Measurements from ENCODE around the gene PLA2G6.
"Not testable (repeated sequence)": the region's sequence is repeated elsewhere in the genome, so short reads cannot be mapped to it uniquely, and the experiment has no call there.

The PLA2G6 gene

GRCh38 chr22:38162881-38163843 is 18.5 kb downstream of the PLA2G6 start:
- no peak for DNase-seq

- no peak for DNase-seq
Observed at GRCh38 chr22:38155703-38156102, 25.9 kb downstream of the PLA2G6 start.

- not testable (repeated sequence) for DNase-seq
Observed at GRCh38 chr22:38154563-38154915, 27.1 kb downstream of the PLA2G6 start.

GRCh38 chr22:38153821-38154562 is 27.6 kb downstream of the PLA2G6 start:
- DNase-seq, result no peak

GRCh38 chr22:38151126-38151500 is 30.5 kb downstream of the PLA2G6 start:
- DNase-seq, result no peak

- DNase-seq, result peak; percentile 65
Observed at GRCh38 chr22:38148245-38148644, 33.4 kb downstream of the PLA2G6 start.

GRCh38 chr22:38146166-38146565 is 35.5 kb downstream of the PLA2G6 start:
- not testable (repeated sequence) for DNase-seq

- DNase-seq, result peak; percentile 27
Observed at GRCh38 chr22:38144025-38144405, 37.6 kb downstream of the PLA2G6 start.

- DNase-seq, result no peak
Observed at GRCh38 chr22:38142606-38143005, 39.0 kb downstream of the PLA2G6 start.

GRCh38 chr22:38141217-38141973 is 40.2 kb downstream of the PLA2G6 start:
- no peak for DNase-seq

- no peak for DNase-seq
Observed at GRCh38 chr22:38139901-38140300, 41.7 kb downstream of the PLA2G6 start.

- no peak for DNase-seq
Observed at GRCh38 chr22:38138961-38139360, 42.7 kb downstream of the PLA2G6 start.

GRCh38 chr22:38137876-38138687 is 43.5 kb downstream of the PLA2G6 start:
- DNase-seq, result no peak

- DNase-seq, result no peak
Observed at GRCh38 chr22:38136607-38137006, 45.0 kb downstream of the PLA2G6 start.

GRCh38 chr22:38135133-38135706 is 46.4 kb downstream of the PLA2G6 start:
- DNase-seq, result peak; percentile 94

GRCh38 chr22:38133331-38133730 is 48.3 kb downstream of the PLA2G6 start:
- no peak for DNase-seq

- no peak for DNase-seq
Observed at GRCh38 chr22:38132794-38133193, 48.8 kb downstream of the PLA2G6 start.

GRCh38 chr22:38132136-38132535 is 49.5 kb downstream of the PLA2G6 start:
- DNase-seq, result no peak

- no peak for DNase-seq
Observed at GRCh38 chr22:38131399-38131798, 50.2 kb downstream of the PLA2G6 start.

GRCh38 chr22:38129856-38130255 is 51.8 kb downstream of the PLA2G6 start:
- no peak for DNase-seq

GRCh38 chr22:38129021-38129420 is 52.6 kb downstream of the PLA2G6 start:
- DNase-seq, result no peak

GRCh38 chr22:38127869-38128268 is 53.8 kb downstream of the PLA2G6 start:
- DNase-seq, result no peak
